Caco-2 (cell line): ENCODE results near the gene C1GALT1C1L. TPM values are rescaled to one million over a fixed set of nuclear protein-coding genes. Genes with fewer than 3 reads are reported as not detected.
A peak's percentile ranks its signal among the peaks of the same experiment; 100 is the strongest.
"Not testable (repeated sequence)": the region's sequence is repeated elsewhere in the genome, so short reads cannot be mapped to it uniquely, and the experiment has no call there.

Source experiments
- BruUV-seq: library from RNA; stranded (reverse); fragments of 400-500 nt; replicated peaks from 2 replicates; lab custom pipeline; 2021; lab: Mats Ljungman, UMichigan
- CTCF ChIA-PET: fragments of 300-600 bp; sonication (Branson Sonifier 250); formaldehyde crosslinking; loops from one replicate; lab custom pipeline; 2022; ENCODE audit warnings: antibody characterized with exemption; lab: Charles Lee
- POLR2A ChIA-PET: fragments of 300-600 bp; sonication (Branson Sonifier 250); formaldehyde crosslinking; loops from one replicate; lab custom pipeline; 2022; ENCODE audit warnings: antibody characterized with exemption; lab: Charles Lee
- DNase-seq, 2 experiments: peaks; one replicate each; pipeline versions ENCODE4 v3.0.0 to v3.0.0-alpha.2; 2020 to 2022
- H3K27me3 ChIP-seq: replicated peaks from 2 replicates; pipeline ENCODE4 v1.6.0; 2011; ENCODE audit warnings: low read length; ENCODE audit not compliant: control insufficient read depth, insufficient read depth
- H3K36me3 ChIP-seq: 2 replicates; pipeline ENCODE4 v1.5.1; 2011; ENCODE audit warnings: low read length; ENCODE audit not compliant: control insufficient read depth, insufficient read depth
- H3K4me1 ChIP-seq: fragments of 250-450 bp; sonication (Bioruptor Pico); 2 replicates; pipeline ENCODE4 v1.5.1; 2020; ENCODE audit warnings: mild to moderate bottlenecking
- H3K4me3 ChIP-seq: 2 replicates; pipeline ENCODE4 v1.5.1; 2011; ENCODE audit warnings: low read depth, mild to moderate bottlenecking, control low read depth, low read length
- H3K9me3 ChIP-seq: fragments of 250-450 bp; sonication (Bioruptor Pico); 2 replicates; pipeline ENCODE4 v1.5.1; 2020; ENCODE audit warnings: mild to moderate bottlenecking, moderate library complexity
- H3K27ac Mint-ChIP-seq: one replicate; pipeline ENCODE4 v1.8.0; 2022; ENCODE audit warnings: mixed read lengths; ENCODE audit not compliant: unreplicated experiment
- H3K27me3 Mint-ChIP-seq: one replicate; pipeline ENCODE4 v1.8.0; 2022; ENCODE audit warnings: mixed read lengths; ENCODE audit not compliant: insufficient read depth, unreplicated experiment
- H3K36me3 Mint-ChIP-seq: one replicate; pipeline ENCODE4 v1.8.0; 2022; ENCODE audit warnings: mild to moderate bottlenecking, mixed read lengths; ENCODE audit not compliant: insufficient read depth, unreplicated experiment
- H3K4me1 Mint-ChIP-seq: one replicate; pipeline ENCODE4 v1.8.0; 2022; ENCODE audit warnings: low read depth, mixed read lengths; ENCODE audit not compliant: unreplicated experiment
- H3K4me3 Mint-ChIP-seq: one replicate; pipeline ENCODE4 v1.8.0; 2022; ENCODE audit warnings: mild to moderate bottlenecking, moderate library complexity, mixed read lengths; ENCODE audit not compliant: unreplicated experiment
- H3K9me3 Mint-ChIP-seq: one replicate; pipeline ENCODE4 v1.8.0; 2022; ENCODE audit warnings: mixed read lengths; ENCODE audit not compliant: unreplicated experiment
- CTCF ChIP-seq, 2 experiments: fragments of 200-600 bp in 1 of 2; IDR thresholded peaks; 1 replicate in 1 of 2; 2 replicates in 1 of 2; pipeline versions ENCODE4 v1.5.1 to v1.8.0; 2011 to 2022; ENCODE audit warnings: antibody characterized with exemption in 1 of 2, control low read depth in 1 of 2, inconsistent platforms in 1 of 2, low read depth in 1 of 2, low read length in 1 of 2, mild to moderate bottlenecking in 1 of 2, moderate library complexity in 1 of 2; ENCODE audit not compliant: insufficient read depth in 1 of 2, severe bottlenecking in 1 of 2, unreplicated experiment in 1 of 2
- intact Hi-C: fragments of 100-400 bp; cut with micrococcal nuclease; formaldehyde crosslinking; loops from one replicate; pipeline ENCODE4 v1.10.0; 2022; ENCODE audit not compliant: unreplicated experiment
- total RNA-seq: library from RNA; stranded (reverse); gene quantifications from 2 replicates; pipeline ENCODE4 v1.2.3, GENCODE V29; 2022

C1GALT1C1L gene
- total RNA-seq, 1 experiment from 2014 or later = 1.0 TPM

- H3K4me3 Mint-ChIP-seq = peak within 1 kb of the TSS; percentile 67
- Histone ChIP-seq H3K4me1 (peaks cover 7% of the 10 kb centered on the region; the same call in 1 of the 2 replicates), H3K9me3 (no peaks in the 10 kb centered on the region), H3K36me3 (no peaks in the 10 kb centered on the region), H3K27me3 (no peaks in the 10 kb centered on the region), H3K4me3 (peak within 1 kb of the TSS; percentile 69)
- CTCF ChIA-PET = interaction anchor here (0.7 to 1.0 kb wide), 2 partner anchors 25 to 411 kb away, joined by 3 read pairs; partner anchors contain the start of gene ZFP36L2
- no peaks in the 10 kb centered on the region for H3K9me3 Mint-ChIP-seq
- H3K27ac Mint-ChIP-seq = no peak within 1 kb of the TSS
- intact Hi-C loops = no loop called here
- peak; percentile 91 to 94 for DNase-seq
- POLR2A ChIA-PET = no interaction called here
- no peaks in the 10 kb centered on the region for H3K36me3 Mint-ChIP-seq
- H3K27me3 Mint-ChIP-seq = peaks cover 9% of the 10 kb centered on the region
- no peak for TF ChIP-seq CTCF (IDR thresholded peaks at IDR 0.05; ENCODE audit: insufficient read depth in 1 of 2, low read depth in 1 of 2, low read length in 1 of 2, severe bottlenecking in 1 of 2, unreplicated experiment in 1 of 2)
- no TSS peak for BruUV-seq
- H3K4me1 Mint-ChIP-seq = peaks cover 11% of the 10 kb centered on the region
Observed at GRCh38 chr2:43637030-43637803, 39.0 kb downstream of the C1GALT1C1L start, which contains the start of gene PLEKHH2. Gene PLEKHH2, plus strand, starts transcription at chr2:43637260. Its CDS starts 7,414 bp downstream, at chr2:43644674.

GRCh38 chr2:43636621-43637020, 39.6 kb downstream of the C1GALT1C1L start:
- intact Hi-C loops = no loop called here

GRCh38 chr2:43636153-43636552, 40.1 kb downstream of the C1GALT1C1L start:
- intact Hi-C loops, H3K36me3 Mint-ChIP-seq, H3K9me3 ChIP-seq, H3K27me3 ChIP-seq, H3K9me3 Mint-ChIP-seq, H3K27ac Mint-ChIP-seq, H3K36me3 ChIP-seq, H3K4me3 ChIP-seq, H3K4me1 ChIP-seq, BruUV-seq, DNase-seq: not testable (repeated sequence)
- POLR2A ChIA-PET = interaction anchor here (0.6 kb wide), 1 partner anchor 39 kb away, joined by 3 read pairs; no protein-coding TSS in a partner anchor
- Mint-ChIP-seq H3K4me3 (peak overlapping the region; percentile 67), H3K4me1 (peaks cover 11% of the 10 kb centered on the region), H3K27me3 (peaks cover 13% of the 10 kb centered on the region)
- CTCF ChIA-PET = interaction anchor here (0.7 kb wide), 1 partner anchor 206 kb away, joined by 4 read pairs; no protein-coding TSS in a partner anchor

More at GRCh38 chr2:43636621-43637020, 39.6 kb downstream of the C1GALT1C1L start:
- Histone ChIP-seq H3K27me3 (no peaks in the 10 kb centered on the region), H3K9me3 (no peaks in the 10 kb centered on the region), H3K36me3 (no peaks in the 10 kb centered on the region), H3K4me3 (peak overlapping the region; percentile 69), H3K4me1 (peaks cover 7% of the 10 kb centered on the region; the same call in 1 of the 2 replicates)
- H3K27ac Mint-ChIP-seq = no peak overlapping the region
- H3K9me3 Mint-ChIP-seq = no peaks in the 10 kb centered on the region
- ChIA-PET POLR2A (no interaction called here), CTCF (interaction anchor here (0.7 to 1.0 kb wide), 2 partner anchors 24 to 410 kb away, joined by 3 read pairs; partner anchors contain the start of gene ZFP36L2)
- no peak for DNase-seq
- BruUV-seq = no TSS peak
- no peaks in the 10 kb centered on the region for H3K36me3 Mint-ChIP-seq
- peak overlapping the region; percentile 67 for H3K4me3 Mint-ChIP-seq
- H3K27me3 Mint-ChIP-seq = peaks cover 13% of the 10 kb centered on the region
- H3K4me1 Mint-ChIP-seq = peaks cover 11% of the 10 kb centered on the region
- no peak for TF ChIP-seq CTCF (IDR thresholded peaks at IDR 0.05; ENCODE audit: insufficient read depth in 1 of 2, low read depth in 1 of 2, low read length in 1 of 2, severe bottlenecking in 1 of 2, unreplicated experiment in 1 of 2)
